ENCODE results near the gene BUD23.
"Not testable (repeated sequence)": the region's sequence is repeated elsewhere in the genome, so short reads cannot be mapped to it uniquely, and the experiment has no call there.

Gene BUD23

DNA sequence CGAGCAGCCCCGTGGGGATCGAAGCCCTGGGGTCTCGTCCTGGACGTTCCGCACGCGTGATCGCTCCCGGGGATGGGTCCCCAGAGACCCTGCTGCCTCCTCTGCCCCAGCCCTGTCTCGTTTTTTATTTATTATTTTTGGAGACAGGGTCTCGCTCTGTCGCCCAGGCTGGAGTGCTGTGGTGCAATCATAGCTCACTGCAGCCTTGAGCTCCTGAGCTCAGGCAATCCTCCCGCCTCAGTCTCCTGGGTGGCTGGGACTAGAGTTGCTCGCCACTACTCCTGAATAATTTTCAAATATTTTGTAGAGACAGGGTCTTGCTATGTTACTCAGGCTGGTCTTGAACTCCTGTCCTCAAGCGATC, 36.4 kb downstream of the BUD23 start:
- no peak for DNase-seq

DNA sequence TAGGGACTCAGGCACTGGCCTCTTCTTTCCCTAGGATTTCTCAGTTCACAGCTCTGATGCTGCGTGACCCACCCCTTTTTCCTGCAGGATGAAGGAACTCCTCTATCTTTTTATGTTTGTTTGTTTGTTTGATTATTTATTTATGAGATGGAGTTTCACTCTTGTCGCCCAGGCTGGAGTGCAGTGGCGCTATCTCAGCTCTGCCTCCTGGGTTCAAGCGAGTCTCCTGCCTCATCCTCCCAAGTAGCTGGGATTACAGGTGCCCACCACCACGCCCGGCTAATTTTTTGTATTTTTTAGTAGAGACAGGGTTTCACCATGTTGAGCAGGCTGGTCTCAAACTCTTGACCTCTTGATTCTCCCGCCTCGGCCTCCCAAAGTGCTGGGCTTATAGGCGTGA, 37.0 kb downstream of the BUD23 start:
- DNase-seq: not testable (repeated sequence)

- DNase-seq: no peak
Measured at GRCh38 chr7:73721377-73721817, 38.0 kb downstream of the BUD23 start.

GRCh38 chr7:73722182-73722581, 38.8 kb downstream of the BUD23 start:
- DNase-seq: not testable (repeated sequence)

GRCh38 chr7:73722785-73723184, 39.4 kb downstream of the BUD23 start:
- DNase-seq: no peak

- no peak for DNase-seq
Measured at GRCh38 chr7:73723813-73724212, 40.4 kb downstream of the BUD23 start.

DNA sequence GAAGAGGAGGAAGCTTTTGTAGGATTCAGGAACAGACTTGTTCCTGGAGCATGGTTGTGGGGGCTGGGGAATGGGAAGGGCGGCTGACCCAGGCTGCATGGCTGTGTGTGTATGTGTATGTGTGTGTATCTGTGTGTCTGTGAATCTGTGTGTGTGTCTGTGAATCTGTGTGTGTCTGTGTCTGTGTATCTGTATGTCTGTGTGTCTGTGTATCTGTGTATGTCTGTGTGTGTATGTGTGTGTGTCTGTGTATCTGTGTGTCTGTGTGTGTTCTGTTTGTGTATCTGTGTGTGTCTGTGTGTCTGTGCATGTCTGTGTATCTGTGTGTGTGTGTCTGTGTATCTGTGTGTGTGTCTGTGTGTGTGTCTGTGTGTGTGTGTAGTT, 42.7 kb downstream of the BUD23 start:
- DNase-seq: no peak

- no peak for DNase-seq
Measured at GRCh38 chr7:73727952-73728351, 44.6 kb downstream of the BUD23 start.

DNA sequence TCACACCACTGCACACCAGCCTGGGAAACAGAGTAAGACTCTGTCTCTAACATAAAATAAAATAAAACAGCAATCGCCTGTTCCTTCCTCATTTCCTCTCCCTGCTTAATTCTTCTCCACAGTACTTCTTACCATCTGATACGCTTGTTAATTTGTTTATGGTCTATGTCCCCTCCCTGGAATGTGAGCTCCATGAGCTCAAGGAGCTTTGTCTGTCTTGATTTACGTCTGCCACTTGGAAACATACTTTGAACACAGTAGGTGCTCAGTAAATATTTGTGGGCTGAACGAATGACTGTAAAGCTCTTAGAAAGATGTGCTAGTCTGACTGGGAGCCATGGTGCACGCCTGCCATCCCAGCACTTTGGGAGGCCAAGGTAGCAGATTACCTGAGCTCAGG, 45.2 kb downstream of the BUD23 start:
- DNase-seq: no peak

GRCh38 chr7:73730485-73730884, 47.1 kb downstream of the BUD23 start:
- no peak for DNase-seq

- no peak for DNase-seq
Measured at GRCh38 chr7:73732397-73732796, 49.0 kb downstream of the BUD23 start.

DNA sequence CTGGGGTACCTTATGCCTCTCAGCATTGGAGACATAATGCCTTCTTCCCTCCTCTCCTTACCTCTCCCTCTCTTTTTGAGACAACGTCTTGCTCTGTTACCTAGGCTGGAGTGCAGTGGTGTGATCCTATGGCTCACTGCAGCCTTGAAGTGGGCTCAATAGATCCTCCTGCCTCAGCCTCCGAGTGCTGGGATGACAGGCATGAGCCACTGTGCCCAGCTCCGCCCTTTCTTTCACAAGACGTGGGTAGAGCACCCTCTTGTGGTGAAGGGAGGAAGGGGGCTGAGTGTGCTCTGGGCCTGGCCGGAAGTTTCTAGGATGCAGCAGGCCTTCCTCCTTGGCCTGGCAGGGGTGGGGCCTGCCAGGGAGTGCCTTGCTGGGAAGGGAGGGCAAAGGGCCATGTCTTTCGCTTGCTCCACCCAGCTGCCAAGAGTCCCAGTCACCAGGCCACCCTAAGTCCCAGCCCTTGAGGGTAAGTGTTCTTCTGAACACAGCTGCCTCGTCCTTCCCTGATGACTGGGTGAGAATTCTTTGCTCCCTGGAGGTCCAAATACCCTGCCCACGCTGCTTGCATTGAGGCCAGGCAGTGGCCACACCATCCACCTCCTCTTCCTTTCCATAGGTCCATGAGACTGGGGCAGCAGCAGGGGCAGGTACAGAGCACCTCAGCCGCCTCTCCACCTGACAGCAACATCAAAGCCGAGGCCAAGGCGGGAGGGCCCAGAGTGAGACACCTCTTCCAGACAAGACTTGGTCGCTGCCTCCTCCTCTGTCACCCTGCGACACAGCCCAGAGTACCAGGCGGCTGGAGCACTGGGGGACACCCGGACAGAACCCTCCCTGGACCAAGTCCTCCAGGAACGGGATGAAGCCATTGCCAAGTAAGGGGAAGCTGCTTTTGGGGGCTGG, 51.5 kb downstream of the BUD23 start:
- peak; percentile 87 for DNase-seq

DNA sequence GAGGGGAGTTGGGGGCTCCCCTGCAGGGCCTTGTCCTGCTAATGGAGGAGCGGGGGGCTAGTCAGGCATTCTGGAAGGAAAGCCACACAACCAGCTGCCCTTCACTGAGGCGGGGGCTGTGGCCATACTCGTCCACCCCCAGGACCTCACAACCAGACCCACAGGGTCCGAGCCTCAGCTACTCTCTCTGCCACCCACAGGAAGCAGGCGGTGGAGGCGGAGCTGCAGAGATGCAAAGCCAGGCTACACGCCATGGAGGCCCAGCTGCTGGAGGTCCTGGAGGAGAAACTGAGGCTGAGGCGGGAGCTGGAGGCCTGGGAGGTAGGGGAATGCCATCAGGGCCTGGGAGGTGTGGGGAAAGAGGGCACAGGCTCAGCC, 52.1 kb downstream of the BUD23 start:
- DNase-seq: no peak

- no peak for DNase-seq
Measured at GRCh38 chr7:73736885-73737284, 53.5 kb downstream of the BUD23 start.

- DNase-seq: no peak
Measured at GRCh38 chr7:73737491-73738219, 54.3 kb downstream of the BUD23 start.

GRCh38 chr7:73738220-73738611, 54.8 kb downstream of the BUD23 start:
- DNase-seq: peak; percentile 78

- peak; percentile 100 for DNase-seq
Measured at GRCh38 chr7:73738612-73739386, 55.4 kb downstream of the BUD23 start, which contains the start of gene ABHD11. ABHD11 (minus strand) TSS chr7:73738802; CDS start chr7:73738770, 32 bp downstream.

- no peak for DNase-seq
Measured at GRCh38 chr7:73739387-73739767, 56.0 kb downstream of the BUD23 start.

DNA sequence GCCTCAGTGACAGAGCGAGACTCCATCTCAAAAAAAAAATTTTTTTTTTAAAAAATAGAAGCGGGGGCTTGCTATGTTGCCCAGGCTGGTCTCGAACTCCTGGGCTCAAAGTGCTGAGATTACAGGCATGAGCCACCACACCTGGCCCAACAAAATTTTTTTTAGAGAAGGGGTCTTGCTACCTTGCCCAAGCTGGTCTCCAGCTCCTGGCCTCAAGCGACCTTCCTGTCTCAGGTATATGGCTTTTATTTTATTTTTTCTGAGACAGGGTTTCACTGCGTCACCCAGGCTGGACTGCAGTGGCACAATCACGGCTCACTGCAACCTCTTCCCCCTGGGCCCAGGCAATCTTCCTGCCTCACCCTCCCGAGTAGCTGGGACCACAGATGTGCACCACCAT, 56.8 kb downstream of the BUD23 start:
- DNase-seq: no peak

- DNase-seq: no peak
Measured at GRCh38 chr7:73740771-73741170, 57.4 kb downstream of the BUD23 start.

DNA sequence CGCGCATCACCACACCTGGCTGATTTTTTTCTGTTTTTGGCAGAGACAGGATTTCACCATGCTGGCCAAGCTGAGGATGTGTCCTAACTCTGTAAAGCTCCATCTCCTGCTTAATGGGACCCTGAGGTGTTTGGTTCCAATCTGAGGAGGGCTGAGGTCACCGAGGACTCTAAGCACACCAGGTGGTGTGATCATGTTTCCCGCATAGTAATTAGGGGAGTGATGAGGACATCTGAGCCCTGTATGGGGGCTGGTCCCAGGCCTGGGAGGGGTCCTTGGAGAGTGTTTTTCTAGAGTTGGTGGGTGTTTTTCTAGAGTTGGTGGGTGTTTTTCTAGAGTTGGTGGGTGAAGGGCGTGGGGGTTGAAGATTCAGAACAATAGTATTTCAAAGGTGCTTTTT, 58.2 kb downstream of the BUD23 start:
- no peak for DNase-seq

DNA sequence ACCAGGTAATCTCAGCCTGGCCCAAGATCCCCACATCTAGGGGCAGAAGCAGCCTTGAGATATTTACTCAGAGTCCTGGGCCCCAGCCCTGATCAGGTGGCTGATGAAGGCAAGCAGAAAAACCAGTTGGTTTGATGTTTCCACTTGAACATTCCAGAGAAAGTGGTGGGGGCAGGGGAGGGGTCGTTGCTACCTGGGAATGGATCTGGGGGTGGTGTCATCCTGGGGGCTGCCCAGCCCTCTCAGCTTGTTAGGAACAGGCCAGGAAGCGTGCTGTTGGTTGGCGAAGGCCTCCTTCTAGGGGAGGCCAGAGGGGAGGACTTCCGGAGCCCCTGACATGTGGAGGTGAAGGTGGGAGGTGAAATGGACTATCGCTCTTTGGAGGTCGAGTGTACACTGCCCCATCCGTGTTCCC, 58.9 kb downstream of the BUD23 start:
- no peak for DNase-seq

Data from stimulated activated CD8-positive, alpha-beta memory T cell treated with anti-CD3 and anti-CD28 coated beads, Interleukin-4, amount 100 ng/mL, for 48 hours (primary cell).